ENCODE data around the gene ADRA2A. TPM values are rescaled to one million over a fixed set of nuclear protein-coding genes. Genes with fewer than 3 reads are reported as not detected.

ADRA2A gene
- total RNA-seq, 4 donors from 2014 or later: 2.3 to 5.6 (median 4.5) TPM

DNA sequence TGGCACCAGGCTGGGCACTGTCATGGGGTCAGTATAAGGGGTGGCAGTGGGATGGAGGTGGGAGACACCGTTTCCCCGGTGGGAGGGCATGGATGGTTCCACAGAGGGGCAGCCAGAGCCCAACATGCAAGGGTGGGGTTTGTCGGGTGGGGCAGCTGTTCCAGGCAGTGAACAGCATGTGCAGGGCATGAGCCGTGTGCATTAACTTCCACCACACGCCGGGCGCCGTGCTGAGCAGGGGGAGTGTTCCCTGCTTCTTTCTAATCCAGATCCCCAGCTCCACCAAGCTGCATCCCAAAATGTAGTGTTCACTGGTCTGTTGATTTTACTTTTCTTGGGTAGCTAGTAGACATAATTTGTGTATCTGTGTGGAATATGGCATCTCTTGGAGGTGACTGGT, 29.3 kb downstream of the ADRA2A start:
- WGBS: 92% methylated on average over 8 of the region's 8 CpGs

DNA sequence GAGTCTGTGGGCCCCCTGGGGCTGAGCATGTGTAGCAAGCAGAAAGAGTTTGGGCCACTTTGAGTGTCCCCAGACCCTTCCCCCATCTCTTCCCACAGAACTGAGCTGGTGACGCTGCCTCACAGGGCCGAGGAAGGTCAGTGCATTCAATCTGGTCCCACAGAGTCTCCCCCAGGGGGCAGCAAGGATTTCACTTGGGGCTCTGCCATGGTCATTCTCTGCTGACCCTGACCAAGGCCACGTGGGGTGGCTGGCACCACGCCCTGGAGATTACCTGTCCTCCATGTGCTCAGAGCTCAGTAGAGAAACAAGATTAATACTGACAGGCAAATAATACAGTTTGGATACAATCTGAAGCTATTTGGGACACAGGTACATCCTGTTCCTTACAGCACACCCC, 30.2 kb downstream of the ADRA2A start:
- Histone ChIP-seq H3K36me3 (no peaks in the 10 kb centered on the region), H3K4me1 (no peaks in the 10 kb centered on the region), H3K27me3 (no peaks in the 10 kb centered on the region), H3K9me3 (no peaks in the 10 kb centered on the region), H3K4me3 (no peak overlapping the region), H3K27ac (no peak overlapping the region)
- WGBS: 83% methylated on average over 4 of the region's 4 CpGs
- no peak for DNase-seq (ENCODE audit: low spot score in 2 of 2)
- TF ChIP-seq POLR2A (IDR thresholded peaks at IDR 0.05) (no peak), EP300 (IDR thresholded peaks at IDR 0.05) (no peak), POLR2AphosphoS5 (IDR thresholded peaks at IDR 0.05) (no peak)
- TF ChIP-seq, protein P1, sequence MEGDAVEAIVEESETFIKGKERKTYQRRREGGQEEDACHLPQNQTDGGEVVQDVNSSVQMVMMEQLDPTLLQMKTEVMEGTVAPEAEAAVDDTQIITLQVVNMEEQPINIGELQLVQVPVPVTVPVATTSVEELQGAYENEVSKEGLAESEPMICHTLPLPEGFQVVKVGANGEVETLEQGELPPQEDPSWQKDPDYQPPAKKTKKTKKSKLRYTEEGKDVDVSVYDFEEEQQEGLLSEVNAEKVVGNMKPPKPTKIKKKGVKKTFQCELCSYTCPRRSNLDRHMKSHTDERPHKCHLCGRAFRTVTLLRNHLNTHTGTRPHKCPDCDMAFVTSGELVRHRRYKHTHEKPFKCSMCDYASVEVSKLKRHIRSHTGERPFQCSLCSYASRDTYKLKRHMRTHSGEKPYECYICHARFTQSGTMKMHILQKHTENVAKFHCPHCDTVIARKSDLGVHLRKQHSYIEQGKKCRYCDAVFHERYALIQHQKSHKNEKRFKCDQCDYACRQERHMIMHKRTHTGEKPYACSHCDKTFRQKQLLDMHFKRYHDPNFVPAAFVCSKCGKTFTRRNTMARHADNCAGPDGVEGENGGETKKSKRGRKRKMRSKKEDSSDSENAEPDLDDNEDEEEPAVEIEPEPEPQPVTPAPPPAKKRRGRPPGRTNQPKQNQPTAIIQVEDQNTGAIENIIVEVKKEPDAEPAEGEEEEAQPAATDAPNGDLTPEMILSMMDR (IDR thresholded peaks at IDR 0.05): no peak

More for the DNA sequence above, 29.3 kb downstream of the ADRA2A start:
- Histone ChIP-seq H3K36me3 (no peaks in the 10 kb centered on the region), H3K27me3 (peaks cover 2% of the 10 kb centered on the region), H3K27ac (no peak overlapping the region), H3K9me3 (no peaks in the 10 kb centered on the region), H3K4me3 (no peak overlapping the region), H3K4me1 (no peaks in the 10 kb centered on the region)
- DNase-seq (ENCODE audit: low spot score in 2 of 2): no peak
- TF ChIP-seq EP300 (IDR thresholded peaks at IDR 0.05): no peak

DNA sequence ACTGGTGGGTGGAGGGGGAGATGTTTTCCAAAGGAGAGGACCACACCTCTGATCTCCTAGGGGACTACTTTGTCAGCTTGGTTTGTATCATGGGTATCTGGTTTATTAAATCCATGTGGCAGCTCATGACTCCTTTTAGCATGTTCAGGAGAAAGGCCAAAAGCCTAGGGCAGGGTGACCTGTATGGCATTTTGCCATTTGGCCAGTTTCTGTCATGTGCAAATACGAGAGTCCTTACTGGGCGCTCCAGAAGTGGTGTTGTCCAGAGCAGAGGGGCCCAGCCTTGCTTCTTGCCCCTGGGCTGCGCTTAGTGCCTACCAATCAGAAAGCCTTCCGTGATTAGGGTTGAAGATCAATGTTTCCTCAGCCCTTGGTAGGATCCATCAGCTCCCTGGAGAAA, 31.0 kb downstream of the ADRA2A start:
- 79% methylated on average over 4 of the region's 4 CpGs for WGBS
- no peak overlapping the region for H3K27ac ChIP-seq
- no peaks in the 10 kb centered on the region for H3K36me3 ChIP-seq

DNA sequence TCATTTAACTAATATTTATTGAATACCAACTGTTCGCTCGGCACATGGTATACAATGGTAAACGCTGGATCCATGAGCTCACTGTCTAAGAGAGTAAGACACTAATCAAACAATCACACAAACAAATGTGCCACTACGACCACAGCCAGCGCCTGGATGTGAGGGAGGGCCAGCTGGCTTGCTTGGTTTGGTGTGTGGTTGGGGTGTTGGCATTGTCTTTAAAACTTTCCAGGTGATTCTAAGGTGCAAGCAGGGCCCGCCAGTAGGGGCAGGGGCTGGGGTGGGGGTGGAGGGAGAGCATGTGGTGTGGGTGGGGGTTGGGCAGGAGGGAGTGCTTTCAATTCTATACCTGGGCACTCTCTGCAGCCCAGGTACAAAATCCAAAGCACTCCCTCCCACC, 31.6 kb downstream of the ADRA2A start:
- no peaks in the 10 kb centered on the region for H3K36me3 ChIP-seq
- TF ChIP-seq POLR2AphosphoS5 (IDR thresholded peaks at IDR 0.05): no peak
- DNase-seq (ENCODE audit: low spot score in 2 of 2): peak in 1 of 2 donors; percentile 50
- 91% methylated on average over 6 of the region's 6 CpGs for WGBS
- H3K4me1 ChIP-seq: no peaks in the 10 kb centered on the region
- H3K9me3 ChIP-seq: no peaks in the 10 kb centered on the region
- no peak overlapping the region for H3K27ac ChIP-seq
- no peak overlapping the region for H3K4me3 ChIP-seq
- no peaks in the 10 kb centered on the region for H3K27me3 ChIP-seq

More for the DNA sequence above, 31.0 kb downstream of the ADRA2A start:
- DNase-seq (ENCODE audit: low spot score in 2 of 2): peak in 1 of 2 donors; percentile 23
- Histone ChIP-seq H3K4me3 (no peak overlapping the region), H3K4me1 (no peaks in the 10 kb centered on the region), H3K27me3 (no peaks in the 10 kb centered on the region), H3K9me3 (no peaks in the 10 kb centered on the region)
- TF ChIP-seq POLR2A (IDR thresholded peaks at IDR 0.05) (no peak), EP300 (IDR thresholded peaks at IDR 0.05) (no peak), POLR2AphosphoS5 (IDR thresholded peaks at IDR 0.05) (no peak)
- TF ChIP-seq, protein P1 (IDR thresholded peaks at IDR 0.05): no peak

DNA sequence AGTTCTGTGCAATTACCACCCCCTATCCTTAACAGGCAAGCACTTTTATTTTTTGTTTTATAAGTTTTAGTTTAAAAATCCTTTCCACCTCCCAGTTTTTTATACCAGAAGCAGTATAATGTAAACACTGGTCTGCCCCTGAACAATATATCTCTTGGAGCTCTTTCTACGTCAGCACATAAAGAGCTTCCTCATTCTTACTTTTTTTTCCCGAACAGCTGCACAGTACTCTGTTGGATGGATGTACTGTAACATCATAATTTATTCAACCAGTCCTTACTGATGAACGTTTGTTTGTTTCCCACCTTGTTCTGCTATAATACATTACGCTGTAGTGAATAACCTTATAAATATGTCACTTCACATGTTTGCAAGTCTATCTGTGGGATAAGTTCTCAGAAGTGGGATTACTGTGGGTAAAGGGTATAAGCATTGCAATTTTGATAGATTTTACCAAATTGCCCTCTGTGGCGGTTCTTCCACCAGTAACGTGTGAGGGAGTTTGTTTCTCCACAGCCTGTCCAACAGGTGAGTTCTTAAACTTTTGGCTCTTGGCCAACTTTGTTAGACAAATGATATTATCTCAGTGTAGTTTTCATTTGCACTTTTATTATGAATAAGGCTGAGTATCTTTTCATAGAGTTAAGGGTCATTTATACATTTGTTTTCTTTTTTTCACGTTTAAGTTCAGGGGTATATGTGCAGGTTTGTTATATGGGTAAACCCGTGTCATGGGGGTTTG, 32.8 kb downstream of the ADRA2A start:
- no peak for DNase-seq (ENCODE audit: low spot score in 2 of 2)
- Histone ChIP-seq H3K27me3 (no peaks in the 10 kb centered on the region), H3K4me3 (no peak overlapping the region), H3K36me3 (no peaks in the 10 kb centered on the region), H3K4me1 (peaks cover 2% of the 10 kb centered on the region), H3K9me3 (no peaks in the 10 kb centered on the region), H3K27ac (no peak overlapping the region)
- WGBS: 42% methylated on average over 8 of the region's 8 CpGs
- TF ChIP-seq, protein P1 (IDR thresholded peaks at IDR 0.05): no peak
- TF ChIP-seq POLR2AphosphoS5 (IDR thresholded peaks at IDR 0.05) (no peak), POLR2A (IDR thresholded peaks at IDR 0.05) (no peak), EP300 (IDR thresholded peaks at IDR 0.05) (no peak)

DNA sequence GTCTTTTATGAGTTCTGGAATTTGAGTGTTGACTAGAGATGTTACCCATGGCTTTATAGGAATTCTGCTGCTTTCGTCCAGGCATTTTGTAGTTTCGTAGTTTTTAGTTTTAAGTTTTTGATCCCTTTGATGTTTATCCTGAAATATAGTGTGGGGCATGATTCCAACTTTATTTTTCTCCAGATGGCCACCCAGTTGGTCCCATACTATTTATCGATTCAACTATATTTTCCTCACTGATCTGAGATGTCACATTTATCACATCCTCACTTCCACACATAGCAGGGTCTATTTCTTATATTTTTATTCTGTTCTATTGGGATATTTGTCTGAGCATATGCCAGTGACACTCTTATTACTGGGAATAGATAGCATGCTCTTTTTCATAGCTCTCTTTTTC, 33.9 kb downstream of the ADRA2A start:
- Histone ChIP-seq H3K4me3 (no peak overlapping the region), H3K36me3 (no peaks in the 10 kb centered on the region), H3K4me1 (peaks cover 3% of the 10 kb centered on the region), H3K27me3 (no peaks in the 10 kb centered on the region), H3K9me3 (no peaks in the 10 kb centered on the region), H3K27ac (no peak overlapping the region)
- WGBS: 78% methylated on average over 3 of the region's 3 CpGs
- TF ChIP-seq, protein P1 (IDR thresholded peaks at IDR 0.05): no peak
- TF ChIP-seq EP300 (IDR thresholded peaks at IDR 0.05) (no peak), POLR2A (IDR thresholded peaks at IDR 0.05) (no peak), POLR2AphosphoS5 (IDR thresholded peaks at IDR 0.05) (no peak)
- no peak for DNase-seq (ENCODE audit: low spot score in 2 of 2)
